HG02798 (cell line): ENCODE measurements around the gene TUBGCP6.
"Not testable (repeated sequence)": the region's sequence is repeated elsewhere in the genome, so short reads cannot be mapped to it uniquely, and the experiment has no call there.

Experiments
- ATAC-seq: cut with Tn5 transposase; IDR thresholded peaks from one replicate; pipeline ENCODE4 v1.9.1; 2021; ENCODE audit warnings: mild to moderate bottlenecking; ENCODE audit not compliant: unreplicated experiment, poor library complexity

TUBGCP6 gene

GRCh38 chr22:50216684-50217520, 27.9 kb downstream of the TUBGCP6 start:
- no peak for ATAC-seq

GRCh38 chr22:50216055-50216683, 28.7 kb downstream of the TUBGCP6 start:
- ATAC-seq = no peak

- ATAC-seq = no peak
These were observed 29.3 kb downstream of the TUBGCP6 start for GRCh38 chr22:50215297-50216054.

- ATAC-seq = no peak
These were observed 31.6 kb downstream of the TUBGCP6 start for GRCh38 chr22:50213263-50213662.

- ATAC-seq = no peak
These were observed 33.7 kb downstream of the TUBGCP6 start for GRCh38 chr22:50211147-50211546.

- no peak for ATAC-seq
These were observed 34.3 kb downstream of the TUBGCP6 start for GRCh38 chr22:50210378-50211139.

- ATAC-seq = no peak
These were observed 34.9 kb downstream of the TUBGCP6 start for GRCh38 chr22:50209893-50210292.

GRCh38 chr22:50208939-50209892, 35.6 kb downstream of the TUBGCP6 start:
- ATAC-seq = no peak

GRCh38 chr22:50208430-50208938, 36.3 kb downstream of the TUBGCP6 start:
- ATAC-seq = no peak

GRCh38 chr22:50207383-50208140, 37.3 kb downstream of the TUBGCP6 start:
- ATAC-seq = no peak

GRCh38 chr22:50206599-50206998, 38.2 kb downstream of the TUBGCP6 start:
- no peak for ATAC-seq

GRCh38 chr22:50205781-50206569, 38.8 kb downstream of the TUBGCP6 start:
- ATAC-seq = no peak

GRCh38 chr22:50204998-50205397, 39.8 kb downstream of the TUBGCP6 start:
- ATAC-seq = not testable (repeated sequence)

GRCh38 chr22:50204571-50204970, 40.3 kb downstream of the TUBGCP6 start:
- no peak for ATAC-seq

GRCh38 chr22:50203288-50203687, 41.5 kb downstream of the TUBGCP6 start:
- ATAC-seq = no peak

GRCh38 chr22:50202130-50202666, 42.6 kb downstream of the TUBGCP6 start:
- ATAC-seq = no peak
